Measurements from ENCODE around the gene NLGN1.

The NLGN1 gene

DNA sequence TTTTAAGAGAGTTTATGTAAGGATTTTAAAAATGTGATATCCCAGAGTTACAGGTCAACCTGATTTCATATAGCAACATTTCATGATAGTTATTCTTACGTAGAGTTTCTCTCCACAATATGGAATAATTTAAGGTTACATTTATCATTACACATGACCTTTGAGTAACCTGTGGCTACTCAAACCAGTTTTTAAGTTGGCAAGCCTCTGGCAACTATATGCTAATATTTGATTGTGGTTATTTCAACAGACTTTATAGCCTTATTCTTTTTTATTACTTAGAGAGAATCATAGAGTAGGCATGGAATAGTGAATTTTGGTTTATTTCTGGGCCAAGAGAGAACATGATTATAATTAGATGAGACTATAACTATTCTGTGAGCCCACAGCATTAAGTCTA is 504.9 kb downstream of the NLGN1 start:
- TF ChIP-seq, protein P1, sequence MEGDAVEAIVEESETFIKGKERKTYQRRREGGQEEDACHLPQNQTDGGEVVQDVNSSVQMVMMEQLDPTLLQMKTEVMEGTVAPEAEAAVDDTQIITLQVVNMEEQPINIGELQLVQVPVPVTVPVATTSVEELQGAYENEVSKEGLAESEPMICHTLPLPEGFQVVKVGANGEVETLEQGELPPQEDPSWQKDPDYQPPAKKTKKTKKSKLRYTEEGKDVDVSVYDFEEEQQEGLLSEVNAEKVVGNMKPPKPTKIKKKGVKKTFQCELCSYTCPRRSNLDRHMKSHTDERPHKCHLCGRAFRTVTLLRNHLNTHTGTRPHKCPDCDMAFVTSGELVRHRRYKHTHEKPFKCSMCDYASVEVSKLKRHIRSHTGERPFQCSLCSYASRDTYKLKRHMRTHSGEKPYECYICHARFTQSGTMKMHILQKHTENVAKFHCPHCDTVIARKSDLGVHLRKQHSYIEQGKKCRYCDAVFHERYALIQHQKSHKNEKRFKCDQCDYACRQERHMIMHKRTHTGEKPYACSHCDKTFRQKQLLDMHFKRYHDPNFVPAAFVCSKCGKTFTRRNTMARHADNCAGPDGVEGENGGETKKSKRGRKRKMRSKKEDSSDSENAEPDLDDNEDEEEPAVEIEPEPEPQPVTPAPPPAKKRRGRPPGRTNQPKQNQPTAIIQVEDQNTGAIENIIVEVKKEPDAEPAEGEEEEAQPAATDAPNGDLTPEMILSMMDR (conservative IDR thresholded peaks at IDR 0.05; ENCODE audit: control insufficient read depth, insufficient read depth, low read depth, low read length): no peak

GRCh38 chr3:173902871-173903270 is 505.3 kb downstream of the NLGN1 start:
- TF ChIP-seq, protein P1 (conservative IDR thresholded peaks at IDR 0.05; ENCODE audit: control insufficient read depth, insufficient read depth, low read depth, low read length): no peak
- DNase-seq (ENCODE audit: low read depth): no peak
- no peak overlapping the region for H3K4me3 ChIP-seq (ENCODE audit: control insufficient read depth, low read depth, low read length)

More for the DNA sequence above, 504.9 kb downstream of the NLGN1 start:
- DNase-seq (ENCODE audit: low read depth): no peak
- H3K4me3 ChIP-seq (ENCODE audit: control insufficient read depth, low read depth, low read length): no peak overlapping the region

DNA sequence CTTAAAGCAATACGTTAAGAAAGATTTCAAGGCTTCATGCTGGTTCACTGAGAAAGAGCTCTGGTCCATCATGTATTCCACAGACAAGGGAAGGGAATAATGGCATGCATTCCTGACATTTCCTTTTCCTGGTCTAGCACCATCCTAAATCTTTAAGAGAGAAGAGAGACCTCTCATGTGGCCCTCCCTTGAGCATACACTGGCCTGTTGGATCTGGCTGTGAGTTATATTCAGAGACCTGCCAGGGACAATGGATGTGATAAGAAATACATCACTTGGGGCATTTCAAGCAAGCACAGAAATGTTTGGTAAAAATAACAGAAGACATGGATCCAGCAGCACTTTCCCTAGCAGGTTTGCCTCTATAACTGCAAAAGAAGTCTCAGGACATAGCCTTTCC is 507.8 kb downstream of the NLGN1 start:
- H3K4me3 ChIP-seq (ENCODE audit: control insufficient read depth, low read depth, low read length): no peak overlapping the region
- DNase-seq (ENCODE audit: low read depth): no peak
- TF ChIP-seq, protein P1 (conservative IDR thresholded peaks at IDR 0.05; ENCODE audit: control insufficient read depth, insufficient read depth, low read depth, low read length): no peak

DNA sequence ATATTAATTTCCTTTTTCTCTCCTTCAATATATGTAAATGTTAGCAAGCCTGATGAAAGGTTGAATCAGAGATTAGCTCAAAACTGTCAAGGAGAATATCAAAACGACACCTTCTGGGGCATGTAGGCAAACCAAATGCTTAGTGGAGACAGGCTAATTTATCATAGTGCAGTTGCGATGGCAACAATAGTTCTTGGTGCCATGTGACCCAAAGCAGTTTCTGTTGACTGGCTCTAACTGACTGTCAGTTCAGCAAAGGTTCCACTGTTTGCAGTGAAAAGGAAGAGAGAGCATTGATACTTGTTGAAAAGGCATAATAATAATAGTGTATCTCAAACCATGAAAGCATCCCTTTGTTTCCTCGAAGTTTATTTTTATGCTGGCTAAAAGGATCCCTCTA is 513.9 kb downstream of the NLGN1 start:
- TF ChIP-seq, protein P1 (conservative IDR thresholded peaks at IDR 0.05; ENCODE audit: control insufficient read depth, insufficient read depth, low read depth, low read length): no peak
- DNase-seq (ENCODE audit: low read depth): no peak
- H3K4me3 ChIP-seq (ENCODE audit: control insufficient read depth, low read depth, low read length): no peak overlapping the region

GRCh38 chr3:173912126-173912525 is 514.6 kb downstream of the NLGN1 start:
- no peak for DNase-seq (ENCODE audit: low read depth)
- TF ChIP-seq, protein P1 (conservative IDR thresholded peaks at IDR 0.05; ENCODE audit: control insufficient read depth, insufficient read depth, low read depth, low read length): no peak
- H3K4me3 ChIP-seq (ENCODE audit: control insufficient read depth, low read depth, low read length): no peak overlapping the region

DNA sequence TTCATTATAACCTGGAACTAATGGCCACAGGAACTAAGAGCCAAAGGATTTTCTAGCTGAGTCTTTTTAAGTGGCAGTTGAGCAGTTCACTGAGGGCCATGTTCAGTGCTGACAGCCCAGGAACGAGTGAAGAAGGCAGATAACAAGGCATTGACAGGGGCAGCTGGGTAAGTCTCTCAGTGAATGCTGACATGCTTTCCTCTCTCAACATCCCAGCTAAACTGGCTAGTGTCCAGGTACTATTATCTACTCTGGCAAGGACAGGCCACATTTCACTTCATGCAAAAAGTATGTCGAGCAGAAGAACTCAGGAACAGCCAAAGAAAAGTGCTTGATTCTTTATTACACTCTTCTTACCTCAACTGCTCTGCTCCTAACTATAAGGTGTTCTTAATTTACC is 515.9 kb downstream of the NLGN1 start:
- no peak overlapping the region for H3K4me3 ChIP-seq (ENCODE audit: control insufficient read depth, low read depth, low read length)
- TF ChIP-seq, protein P1 (conservative IDR thresholded peaks at IDR 0.05; ENCODE audit: control insufficient read depth, insufficient read depth, low read depth, low read length): no peak
- DNase-seq (ENCODE audit: low read depth): peak; percentile 10

DNA sequence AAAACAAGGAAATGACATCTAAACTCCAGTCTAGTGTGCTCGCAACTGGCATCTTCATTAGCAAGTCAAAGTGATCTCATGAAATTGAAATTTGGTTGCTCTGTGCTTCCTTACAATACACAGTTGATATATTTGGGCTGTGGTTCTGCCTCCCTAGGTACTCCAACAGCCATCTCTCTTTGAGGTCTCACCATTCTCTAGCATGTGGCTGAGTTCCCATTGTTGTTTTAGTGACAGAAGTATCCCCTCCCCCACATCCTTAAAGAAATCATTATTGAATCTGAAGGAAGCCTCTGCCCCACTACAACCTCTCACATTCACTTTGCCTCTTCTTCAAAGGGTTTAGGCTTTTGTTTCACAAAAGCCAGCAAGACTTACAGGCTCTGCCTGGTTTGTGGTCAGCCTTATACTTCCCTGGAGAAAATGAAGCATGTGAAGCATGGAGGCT is 516.5 kb downstream of the NLGN1 start:
- no peak overlapping the region for H3K4me3 ChIP-seq (ENCODE audit: control insufficient read depth, low read depth, low read length)
- DNase-seq (ENCODE audit: low read depth): no peak
- TF ChIP-seq, protein P1 (conservative IDR thresholded peaks at IDR 0.05; ENCODE audit: control insufficient read depth, insufficient read depth, low read depth, low read length): no peak
